Lower leg skin (tissue), 3 donors: ENCODE measurements around the gene TBK1.

ENCODE experiments used
- POLR2A ChIP-seq, 2 donors: fragments of 450-650 bp; IDR thresholded peaks; one replicate each; pipeline ENCODE4 v1.6.1; 2016 to 2017; ENCODE audit warnings: antibody characterized with exemption in 2 of 2, mild to moderate bottlenecking in 1 of 2, moderate library complexity in 1 of 2
- TF ChIP-seq, protein P1 (sequence below), 3 donors: fragments of 450-650 bp; IDR thresholded peaks; one replicate each; pipeline ENCODE4 v1.5.1; 2016; ENCODE audit warnings: antibody characterized with exemption in 3 of 3, mild to moderate bottlenecking in 3 of 3, moderate library complexity in 2 of 3

DNA sequence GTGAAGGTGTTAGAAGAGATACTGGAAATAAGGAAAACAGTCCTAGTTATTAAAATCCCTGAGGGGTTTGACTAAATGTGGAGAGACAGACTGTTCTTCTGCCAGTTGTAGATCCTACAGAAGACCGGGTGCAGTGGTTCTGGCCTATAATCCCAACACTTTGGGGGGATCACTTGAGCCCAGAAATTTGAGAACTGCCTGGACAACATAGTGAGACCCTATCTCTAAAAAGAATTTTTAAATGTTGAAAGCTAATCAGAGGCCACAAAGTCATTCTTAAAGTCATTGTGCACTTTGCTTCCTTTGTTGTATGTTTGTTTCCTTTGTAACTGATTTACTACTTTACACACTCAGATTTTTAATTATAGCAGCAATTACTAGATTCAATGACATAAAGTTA, 97.2 kb downstream of the TBK1 start:
- TF ChIP-seq POLR2A (IDR thresholded peaks at IDR 0.05) = no peak
- TF ChIP-seq, protein P1, sequence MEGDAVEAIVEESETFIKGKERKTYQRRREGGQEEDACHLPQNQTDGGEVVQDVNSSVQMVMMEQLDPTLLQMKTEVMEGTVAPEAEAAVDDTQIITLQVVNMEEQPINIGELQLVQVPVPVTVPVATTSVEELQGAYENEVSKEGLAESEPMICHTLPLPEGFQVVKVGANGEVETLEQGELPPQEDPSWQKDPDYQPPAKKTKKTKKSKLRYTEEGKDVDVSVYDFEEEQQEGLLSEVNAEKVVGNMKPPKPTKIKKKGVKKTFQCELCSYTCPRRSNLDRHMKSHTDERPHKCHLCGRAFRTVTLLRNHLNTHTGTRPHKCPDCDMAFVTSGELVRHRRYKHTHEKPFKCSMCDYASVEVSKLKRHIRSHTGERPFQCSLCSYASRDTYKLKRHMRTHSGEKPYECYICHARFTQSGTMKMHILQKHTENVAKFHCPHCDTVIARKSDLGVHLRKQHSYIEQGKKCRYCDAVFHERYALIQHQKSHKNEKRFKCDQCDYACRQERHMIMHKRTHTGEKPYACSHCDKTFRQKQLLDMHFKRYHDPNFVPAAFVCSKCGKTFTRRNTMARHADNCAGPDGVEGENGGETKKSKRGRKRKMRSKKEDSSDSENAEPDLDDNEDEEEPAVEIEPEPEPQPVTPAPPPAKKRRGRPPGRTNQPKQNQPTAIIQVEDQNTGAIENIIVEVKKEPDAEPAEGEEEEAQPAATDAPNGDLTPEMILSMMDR (IDR thresholded peaks at IDR 0.05) = no peak
